ENCODE data around the gene MMP24. TPM values are rescaled to one million over a fixed set of nuclear protein-coding genes. Genes with fewer than 3 reads are reported as not detected.

The MMP24 gene
- total RNA-seq, 1 donor from 2014 or later = 0.33 TPM

DNA sequence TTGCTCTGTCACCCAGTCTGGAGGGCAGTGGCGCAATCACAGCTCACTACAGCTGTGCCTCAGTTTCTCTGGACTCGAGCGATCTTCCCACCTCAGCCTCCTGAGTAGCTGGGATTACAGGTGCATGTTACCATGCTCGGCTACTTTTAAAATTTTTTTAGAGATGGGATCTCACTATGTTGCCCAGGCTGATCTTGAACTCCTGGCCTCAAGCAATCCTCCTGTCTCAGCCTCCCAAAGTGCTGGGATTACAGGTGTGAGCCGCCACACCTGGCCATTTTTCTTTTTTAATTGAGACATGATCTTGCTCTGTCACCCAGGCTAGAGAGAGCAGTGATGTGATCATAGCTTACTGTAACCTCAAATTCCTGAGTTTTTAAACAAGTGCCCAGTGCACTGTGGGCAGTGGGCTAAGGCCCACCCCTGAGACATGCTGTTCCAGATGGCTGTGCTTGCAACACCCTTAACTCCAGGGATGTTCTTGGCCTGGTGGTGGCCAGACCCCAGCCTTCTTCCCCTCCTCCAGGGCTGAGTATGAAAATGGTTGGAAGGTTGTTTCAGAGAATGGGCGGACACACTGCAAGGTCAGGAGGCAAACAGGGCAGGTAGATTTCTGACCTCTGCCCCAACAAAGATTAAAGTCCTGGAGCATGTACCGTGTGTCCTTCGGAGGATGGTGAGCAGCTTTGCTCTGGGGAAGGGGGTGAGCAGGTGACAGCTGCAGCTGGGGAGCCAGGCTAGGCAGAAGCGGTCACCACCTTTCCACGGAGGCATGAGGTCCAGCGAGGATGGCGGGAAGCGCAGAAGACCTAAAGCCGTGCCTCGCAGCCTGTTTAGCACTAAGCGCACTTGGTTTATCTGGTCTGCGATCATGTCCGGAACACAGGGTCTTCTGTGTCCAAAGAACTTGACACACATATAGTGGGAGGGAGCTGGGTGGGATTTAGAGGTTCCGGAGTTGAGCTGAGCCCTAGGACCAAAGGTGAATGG lies 67.1 kb downstream of the MMP24 start:
- no peak for DNase-seq (ENCODE audit: low read depth, low spot score)

DNA sequence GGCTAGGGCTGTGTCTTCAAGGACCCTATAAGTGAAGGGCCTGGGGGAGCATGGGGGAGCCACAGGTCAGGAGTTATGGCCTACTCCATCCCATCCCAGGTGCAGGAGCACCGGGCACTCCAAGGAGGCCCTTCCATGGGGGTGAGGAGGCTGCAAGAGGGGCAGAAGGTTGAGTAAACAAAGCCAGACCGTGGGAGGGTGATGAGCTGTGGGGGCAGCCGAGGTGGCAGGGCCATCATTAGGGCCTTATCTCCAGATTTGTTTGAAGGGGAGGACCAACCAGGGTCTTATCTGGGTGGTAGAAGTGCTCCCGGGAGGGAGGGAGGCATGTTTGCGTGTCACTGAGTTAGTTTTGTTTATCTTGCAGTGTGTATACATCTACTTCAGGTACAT lies 67.8 kb downstream of the MMP24 start:
- DNase-seq (ENCODE audit: low read depth, low spot score) = no peak

DNA sequence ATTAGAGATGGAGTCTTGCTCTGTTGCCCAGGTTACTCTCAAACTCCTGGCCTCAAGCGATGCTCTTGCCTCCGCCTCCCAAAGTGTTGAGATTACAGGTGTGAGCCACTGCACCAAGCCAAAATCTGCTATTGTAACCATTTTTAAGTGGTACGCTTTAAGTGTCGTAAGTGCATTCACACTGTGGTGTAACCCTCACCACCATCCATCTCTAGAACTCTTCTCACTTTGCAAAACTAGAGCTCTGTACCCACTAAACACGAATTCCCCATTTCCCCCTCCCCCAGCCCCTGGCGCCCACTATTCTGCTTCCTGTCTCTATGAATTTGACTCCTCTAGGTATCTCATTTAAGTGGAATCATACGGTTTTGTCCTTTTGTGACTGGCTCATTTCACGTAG lies 68.6 kb downstream of the MMP24 start:
- DNase-seq (ENCODE audit: low read depth, low spot score) = no peak

DNA sequence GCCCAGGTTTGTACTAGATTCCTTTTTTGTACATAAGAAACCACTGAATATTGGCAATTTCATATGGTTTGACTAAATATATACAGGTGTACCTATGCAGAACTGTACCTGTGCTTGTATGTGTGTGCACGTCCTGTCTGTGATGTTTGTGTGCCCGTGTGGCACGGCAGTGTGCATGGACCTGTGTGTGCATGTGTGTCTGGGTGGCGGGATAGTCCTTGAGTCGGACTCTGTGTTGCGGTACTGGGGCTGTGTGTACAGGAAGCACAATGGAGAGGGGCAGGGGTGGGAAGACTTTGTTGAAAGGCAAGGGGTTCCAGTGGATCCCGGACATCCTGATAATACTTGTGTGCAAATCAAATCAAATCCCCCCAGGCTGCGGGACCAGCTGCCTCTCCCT lies 69.2 kb downstream of the MMP24 start:
- no peak for DNase-seq (ENCODE audit: low read depth, low spot score)

DNA sequence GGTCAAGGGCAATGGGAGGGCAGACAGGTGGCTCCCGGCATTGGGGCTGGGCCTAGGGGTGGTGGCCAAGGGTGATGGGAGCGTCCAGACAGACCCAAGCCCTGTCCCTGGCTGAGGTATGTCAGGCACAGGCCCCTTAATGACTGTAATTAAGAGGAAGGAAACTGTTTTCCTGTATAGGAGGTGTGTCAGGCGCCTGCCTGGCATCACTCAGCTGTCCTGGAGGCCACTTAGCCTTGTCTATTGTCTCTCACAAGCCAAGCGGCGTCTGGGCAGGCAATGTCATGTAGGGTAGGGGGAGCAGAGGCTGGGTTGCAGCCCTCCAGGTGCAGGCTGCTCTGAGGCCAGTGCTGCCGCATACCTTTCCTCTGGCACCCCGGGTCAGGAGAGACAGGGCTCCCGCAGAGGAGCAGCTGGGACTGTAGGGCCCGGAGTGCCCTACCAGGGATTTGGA lies 69.6 kb downstream of the MMP24 start:
- no peak for DNase-seq (ENCODE audit: low read depth, low spot score)

DNA sequence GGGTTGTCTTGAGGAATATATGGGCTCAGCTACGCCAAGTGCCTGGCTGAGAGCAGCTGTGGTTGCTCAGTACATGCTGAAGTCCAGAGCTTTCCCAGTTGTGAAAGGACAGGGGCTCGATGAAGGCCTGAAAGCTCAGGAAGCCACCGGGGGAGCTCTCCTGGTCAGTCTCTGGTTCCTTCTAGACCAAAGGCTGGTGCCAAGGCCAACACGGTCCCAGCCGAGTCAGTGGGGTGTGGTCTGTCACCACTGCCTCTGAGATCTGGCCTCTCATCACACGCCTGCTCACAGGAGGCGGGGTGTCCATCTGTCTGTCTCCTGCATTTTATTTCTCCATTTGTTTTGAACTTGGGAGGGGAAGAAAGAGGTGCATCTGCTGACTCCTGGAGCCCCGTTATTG lies 70.7 kb downstream of the MMP24 start:
- DNase-seq (ENCODE audit: low read depth, low spot score) = no peak

DNA sequence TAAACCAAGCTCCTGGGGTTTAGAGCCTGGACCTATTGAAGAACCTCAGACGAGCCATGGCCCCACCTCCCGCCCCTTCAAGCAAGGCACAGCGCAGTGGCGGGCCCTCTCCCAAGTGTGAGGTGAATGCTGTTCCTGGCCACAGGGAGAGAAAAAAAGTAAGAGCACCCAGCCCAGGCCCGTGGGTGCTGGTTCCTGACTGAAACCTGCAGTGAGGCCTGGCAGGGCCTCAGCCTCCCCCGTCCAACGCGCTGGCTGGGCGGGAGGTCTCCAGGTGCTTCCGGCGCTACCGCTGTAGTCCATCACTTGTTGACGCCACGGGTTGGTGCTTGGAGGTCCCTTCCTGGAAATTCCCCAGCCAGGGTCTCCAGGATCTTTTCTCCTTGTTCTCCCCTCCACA lies 71.2 kb downstream of the MMP24 start:
- DNase-seq (ENCODE audit: low read depth, low spot score) = no peak

DNA sequence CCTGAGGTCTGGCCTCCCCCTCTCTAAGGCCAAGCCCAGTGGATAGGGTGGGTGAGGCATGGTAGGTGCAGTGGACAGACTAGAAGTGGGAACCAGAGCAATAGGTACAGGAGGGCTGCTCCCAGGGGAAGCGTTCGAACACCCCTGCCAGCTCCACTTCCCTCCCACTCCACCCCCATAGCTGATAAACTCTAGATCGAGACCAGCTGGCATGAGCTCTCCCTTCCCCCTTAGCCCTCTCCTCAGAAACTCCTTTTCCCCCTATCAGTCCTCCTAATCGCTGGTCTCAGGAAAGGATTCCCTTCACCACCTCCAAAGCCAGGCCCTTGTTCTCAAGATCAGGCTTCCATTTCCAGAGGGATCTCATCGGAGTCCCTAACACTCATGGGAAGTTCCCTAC lies 71.8 kb downstream of the MMP24 start:
- DNase-seq (ENCODE audit: low read depth, low spot score) = no peak

DNA sequence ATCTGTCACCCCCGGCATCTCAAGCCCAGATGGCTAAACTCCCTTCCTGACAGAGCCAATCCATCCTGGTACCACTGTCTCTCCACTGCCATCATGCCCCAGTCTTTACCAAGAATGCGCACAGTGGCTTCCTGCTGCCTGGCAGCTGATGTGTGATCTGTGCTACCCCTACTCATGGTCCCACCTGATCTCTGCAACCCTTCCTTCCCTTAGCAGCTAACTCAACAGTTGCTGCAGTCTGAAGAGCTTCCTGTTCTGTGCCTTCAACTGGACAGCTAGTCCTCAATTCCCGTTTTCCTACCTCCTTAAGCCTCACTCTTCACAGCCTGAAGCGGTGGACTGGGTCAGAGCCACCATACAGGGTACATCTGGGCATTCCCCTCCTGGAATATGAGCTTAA lies 73.3 kb downstream of the MMP24 start:
- no peak for DNase-seq (ENCODE audit: low read depth, low spot score)

DNA sequence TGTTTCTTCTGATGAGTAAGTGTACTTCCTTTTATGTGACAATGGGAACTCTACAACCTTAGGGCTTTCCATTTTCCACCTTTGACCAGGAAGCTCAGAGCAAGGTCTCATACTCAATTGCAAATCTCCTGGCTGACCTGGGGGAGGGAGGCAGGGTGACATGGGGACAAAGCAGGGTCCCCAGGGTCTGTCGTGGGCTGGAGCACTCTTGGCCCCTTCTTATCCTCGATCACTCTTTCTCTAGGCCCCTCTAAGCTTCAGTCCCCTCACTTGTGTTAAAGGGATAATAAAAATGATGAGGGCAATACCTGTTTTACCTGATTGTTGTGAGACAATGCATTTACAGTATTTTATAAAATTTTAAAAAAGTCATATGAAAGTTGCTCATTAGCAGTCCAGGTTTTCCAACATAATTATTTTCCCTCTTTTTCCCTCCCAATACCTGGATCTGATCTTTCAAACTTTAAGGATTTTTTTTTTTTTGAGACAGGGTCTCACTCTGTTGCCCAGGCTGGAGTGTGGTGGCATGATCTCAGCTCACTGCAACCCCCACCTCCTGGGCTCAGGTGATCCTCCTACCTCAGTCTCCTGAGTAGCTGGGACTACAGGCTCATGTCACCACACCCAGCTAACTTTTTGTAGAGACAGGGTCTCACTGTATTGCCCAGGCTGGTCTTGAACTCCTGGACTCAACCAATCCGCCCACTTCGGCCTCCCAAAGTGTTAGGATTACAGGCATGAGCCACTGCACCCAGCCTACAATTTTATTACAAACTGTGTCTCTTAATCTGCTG lies 74.2 kb downstream of the MMP24 start:
- DNase-seq (ENCODE audit: low read depth, low spot score) = no peak

DNA sequence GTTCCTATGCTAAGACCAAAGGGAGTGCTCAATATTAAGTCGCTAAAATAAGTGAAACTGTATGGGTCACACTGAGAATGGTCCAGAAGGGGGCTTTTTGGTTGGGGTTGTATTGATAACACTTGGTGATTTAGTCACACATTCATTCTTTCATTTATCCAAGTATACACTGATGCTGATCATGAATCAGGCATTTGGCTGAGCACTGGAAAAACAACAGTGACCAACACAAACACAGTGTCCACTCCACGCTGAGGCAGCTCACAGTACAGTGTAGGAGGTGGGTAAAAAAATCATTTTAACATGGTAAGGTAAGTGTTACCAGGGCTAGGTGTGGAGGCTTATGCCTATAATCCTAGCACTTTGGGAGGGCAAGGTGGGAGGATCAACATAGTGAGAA lies 74.9 kb downstream of the MMP24 start:
- no peak for DNase-seq (ENCODE audit: low read depth, low spot score)

DNA sequence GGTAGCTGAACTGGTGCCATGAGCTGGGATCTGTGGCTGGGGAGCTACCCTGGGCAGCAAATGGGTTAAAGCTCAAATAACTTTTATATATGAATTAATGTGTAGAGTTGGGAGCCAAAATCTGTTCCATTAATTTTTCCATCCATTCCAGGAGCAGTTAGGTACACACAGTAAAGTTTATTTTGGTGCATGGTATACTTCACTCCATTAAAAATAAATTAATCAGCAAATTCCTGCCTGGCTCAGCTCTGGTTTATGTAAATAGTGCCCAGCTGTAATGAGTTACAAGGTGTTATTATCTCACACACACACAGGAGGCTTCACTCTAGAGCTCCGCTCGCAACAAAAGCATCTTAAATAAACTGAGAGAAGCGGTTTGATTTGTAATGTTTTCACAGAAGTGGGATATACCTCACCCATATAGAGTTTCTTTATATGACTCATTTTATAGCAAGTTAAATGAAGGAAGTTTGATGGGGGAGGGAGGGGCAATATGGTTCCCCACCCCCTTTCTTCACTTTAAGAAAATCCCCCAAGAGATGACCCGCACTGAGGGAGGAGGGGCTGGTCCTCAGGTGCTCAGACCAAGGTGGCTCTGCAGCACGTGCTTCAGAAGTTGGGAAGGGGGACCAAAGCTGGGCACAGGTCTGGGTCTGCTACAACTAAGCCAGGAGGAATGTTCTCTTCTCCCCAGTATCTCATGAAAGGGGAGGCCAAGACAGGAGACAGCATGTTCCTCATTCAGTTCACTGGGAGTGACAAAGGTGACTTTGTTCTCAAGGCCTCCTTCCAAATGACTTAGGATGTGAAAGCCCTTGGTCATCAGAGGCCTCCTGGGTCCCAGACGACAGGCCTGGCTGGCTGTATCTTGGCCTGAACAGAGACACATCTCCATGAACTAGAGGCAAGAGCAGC lies 76.2 kb downstream of the MMP24 start:
- DNase-seq (ENCODE audit: low read depth, low spot score) = no peak

DNA sequence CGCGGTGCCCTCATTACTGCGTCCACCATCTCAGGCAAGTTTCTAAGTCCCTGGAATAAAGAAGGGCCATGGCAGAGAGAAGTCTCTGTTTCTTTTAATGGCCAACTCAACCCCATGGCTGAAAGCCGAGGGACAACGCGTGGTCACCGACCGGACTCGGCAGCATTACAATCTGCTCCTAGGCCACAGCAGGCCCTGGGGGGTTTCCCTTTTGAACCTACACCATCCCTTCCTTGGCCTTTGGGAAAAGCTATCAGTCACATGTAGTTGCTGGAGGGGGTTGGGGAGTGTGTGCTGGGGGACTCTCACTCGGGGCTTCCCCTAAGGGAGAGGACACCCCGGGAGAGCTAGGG lies 76.9 kb downstream of the MMP24 start:
- DNase-seq (ENCODE audit: low read depth, low spot score) = no peak

DNA sequence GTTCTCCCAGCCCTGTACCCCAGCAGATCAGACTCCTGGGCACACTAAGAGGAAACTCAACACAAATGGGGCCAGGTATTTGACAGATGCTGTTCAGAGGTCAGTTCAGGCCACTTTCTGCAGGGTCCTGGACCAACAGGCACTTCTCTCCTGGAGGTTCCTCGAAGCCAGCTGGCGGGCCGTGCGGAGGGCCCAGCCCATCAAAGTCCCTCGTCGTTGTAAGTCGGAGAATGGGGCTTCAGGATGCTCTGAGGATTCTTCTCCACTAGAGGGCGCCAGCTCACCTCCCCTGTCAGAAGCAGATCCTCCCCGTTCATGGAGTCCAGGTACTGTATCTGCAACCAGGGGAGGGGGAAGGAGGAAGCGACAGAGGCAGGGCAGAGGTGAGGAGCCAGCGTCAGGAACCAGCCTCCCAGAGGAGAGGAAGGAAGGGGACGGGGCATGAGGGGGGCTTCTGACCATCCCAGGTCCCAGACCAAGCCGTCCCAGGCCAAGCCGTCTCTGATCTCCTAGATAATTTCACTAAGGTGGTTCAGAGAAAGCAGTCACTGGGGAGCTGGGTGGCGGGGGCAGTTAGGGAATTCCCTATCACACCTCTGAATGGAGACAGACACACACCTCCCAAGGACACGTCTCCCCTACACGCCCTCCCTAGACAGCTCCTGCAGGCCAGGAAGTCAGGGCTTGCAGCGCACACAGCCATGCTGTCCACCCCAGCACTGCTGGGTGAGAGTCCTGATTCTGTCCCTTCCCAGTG lies 77.4 kb downstream of the MMP24 start:
- DNase-seq (ENCODE audit: low read depth, low spot score) = peak; percentile 66

DNA sequence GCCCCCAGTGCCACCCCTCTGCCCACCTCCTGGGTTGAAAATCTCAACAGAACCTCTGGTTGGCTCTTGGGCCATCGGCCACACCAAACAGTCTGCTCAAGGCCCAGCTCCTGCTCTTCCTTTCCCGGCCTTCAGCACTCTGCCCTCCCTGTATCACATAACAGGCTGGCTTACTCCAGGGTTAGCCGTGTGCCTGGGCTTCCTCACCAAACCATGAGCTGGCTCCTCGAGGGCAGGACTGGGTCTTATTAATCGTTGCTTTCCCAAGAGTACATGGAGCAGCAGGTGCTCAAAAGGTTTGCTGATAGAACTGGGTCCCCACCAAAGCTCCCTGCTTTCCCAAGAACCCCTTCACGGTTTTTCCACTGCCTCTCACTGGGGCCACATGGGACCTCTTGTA lies 78.5 kb downstream of the MMP24 start:
- DNase-seq (ENCODE audit: low read depth, low spot score) = no peak

DNA sequence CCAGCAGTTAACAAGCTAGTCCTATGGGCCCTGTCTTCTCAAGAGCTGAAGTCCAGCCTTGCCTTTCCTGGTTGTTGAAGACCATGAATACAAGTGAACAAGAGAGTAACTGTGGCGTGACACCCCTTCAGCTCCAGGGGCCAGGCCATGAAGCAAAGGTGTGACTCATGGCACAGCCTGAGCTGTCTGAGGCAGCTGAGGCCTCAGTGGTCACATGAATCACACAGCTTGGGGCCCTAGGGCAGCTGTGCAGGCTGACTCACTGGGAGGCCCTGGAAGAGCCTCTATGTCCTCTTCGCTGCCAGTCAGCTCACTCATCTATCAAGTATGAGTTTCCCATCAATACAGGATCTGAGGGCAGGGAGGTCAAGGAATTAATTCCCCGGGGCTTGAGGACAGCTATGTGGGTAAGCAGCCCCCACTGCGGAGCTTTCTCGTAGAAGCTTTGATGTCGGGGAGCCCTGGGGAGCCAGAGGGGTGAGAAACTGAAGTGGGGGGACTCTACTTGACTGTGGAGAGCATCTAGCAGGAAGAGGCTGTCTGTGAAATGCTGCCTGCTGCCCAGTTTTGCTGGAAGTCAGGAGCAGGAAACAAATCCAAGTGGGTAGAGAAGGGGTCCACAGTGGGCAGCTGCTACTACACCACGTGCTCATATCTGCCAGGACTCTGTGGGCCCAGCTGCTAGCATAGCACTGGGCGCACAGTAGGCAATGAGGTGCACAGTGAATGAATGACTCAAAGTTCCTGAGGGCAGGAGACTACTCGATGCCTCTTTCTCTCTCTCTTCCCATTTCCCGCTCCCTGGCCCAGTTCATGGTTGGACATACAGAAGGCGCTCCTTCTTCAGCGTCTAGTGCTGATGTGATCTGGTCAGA lies 79.4 kb downstream of the MMP24 start:
- peak; percentile 96 for DNase-seq (ENCODE audit: low read depth, low spot score)

DNA sequence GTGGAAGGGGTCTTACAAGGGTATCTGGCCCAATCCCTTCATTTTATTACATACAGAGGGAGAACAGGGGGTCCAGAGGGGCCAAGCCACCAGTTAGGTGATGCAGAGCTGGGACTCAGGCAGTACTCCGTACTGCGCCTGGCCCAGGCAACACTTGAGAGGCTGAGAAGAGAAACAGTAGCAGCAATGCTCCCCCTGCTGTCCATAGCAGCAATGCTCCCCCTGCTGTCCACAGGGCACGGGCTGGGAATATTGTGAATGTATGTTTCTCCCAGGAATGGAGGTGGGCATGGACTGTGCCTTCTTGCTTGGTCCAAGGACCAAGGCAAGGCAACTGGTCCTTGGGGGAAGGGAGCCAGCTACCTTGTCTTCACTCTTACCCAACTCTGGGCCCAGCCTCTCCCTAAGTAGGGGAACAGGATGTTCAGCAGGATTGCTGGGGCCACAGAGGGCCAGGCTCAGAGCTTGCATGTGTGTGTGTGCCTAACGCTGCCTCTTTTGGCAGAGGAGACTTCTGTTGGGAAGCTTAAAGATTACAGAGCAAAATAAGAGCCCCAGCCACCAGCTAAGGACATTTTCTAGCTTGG lies 80.5 kb downstream of the MMP24 start:
- peak; percentile 39 for DNase-seq (ENCODE audit: low read depth, low spot score)

DNA sequence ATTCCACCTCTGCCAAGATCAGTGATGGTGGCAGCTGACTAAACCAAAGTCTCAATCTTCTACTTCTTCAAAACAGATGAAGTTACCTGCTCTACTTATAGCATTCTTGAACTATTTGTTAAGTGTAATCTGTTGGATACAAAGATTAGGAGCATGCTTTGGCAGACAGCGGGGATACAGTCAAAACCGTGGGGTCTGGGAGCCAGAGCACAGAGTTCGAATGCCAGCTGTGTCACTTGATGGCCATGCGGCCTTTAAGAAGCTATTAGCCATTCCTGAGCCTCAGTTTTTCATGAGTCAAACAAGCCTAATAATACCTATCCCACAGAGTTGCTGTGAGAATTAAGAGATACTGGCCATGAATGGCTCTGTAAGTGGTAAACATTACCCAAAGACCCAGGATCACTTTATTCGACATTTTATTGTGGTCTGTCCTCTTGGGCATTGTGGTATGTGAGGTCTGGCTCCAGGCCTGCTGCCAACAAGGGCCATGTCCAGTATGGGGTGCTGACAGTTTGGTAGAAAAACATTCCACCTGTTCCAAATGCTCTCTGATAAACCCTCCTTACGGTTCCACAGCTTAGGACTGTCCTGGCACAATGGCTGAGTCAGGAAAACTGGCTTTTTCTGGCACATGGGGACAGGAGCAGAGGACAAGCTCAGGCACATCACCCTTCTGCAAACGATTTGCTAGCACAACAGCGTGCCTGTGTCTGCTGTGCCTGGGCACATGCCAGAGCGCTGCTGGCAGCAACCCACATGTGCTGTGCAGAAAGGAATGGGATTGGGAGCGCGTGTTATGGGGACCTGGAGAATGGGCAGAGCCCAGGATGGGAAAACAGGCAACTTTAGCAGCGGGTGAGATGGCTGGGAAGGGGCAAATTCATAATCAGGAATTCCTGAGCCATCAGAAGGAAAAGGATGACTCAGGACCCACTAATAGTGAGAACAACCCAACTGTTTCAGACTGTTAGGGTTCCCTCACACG lies 81.5 kb downstream of the MMP24 start:
- DNase-seq (ENCODE audit: low read depth, low spot score) = no peak

Measured in pulmonary artery endothelial cell (primary cell).